ENCODE results near the gene ARRDC2. TPM values are rescaled to one million over a fixed set of nuclear protein-coding genes. Genes with fewer than 3 reads are reported as not detected.

The ARRDC2 gene
- 6.2 and 10.9 TPM in 2 replicates for total RNA-seq

GRCh38 chr19:18007917-18008673 is at the start of gene ARRDC2:
Gene ARRDC2, plus strand, starts transcription at chr19:18008170. Its CDS starts 141 bp downstream, at chr19:18008311.

GRCh38 chr19:17966550-17967256 is 41.3 kb upstream of the ARRDC2 start, which contains the start of gene KCNN1:
Gene KCNN1, plus strand, starts transcription at chr19:17967107. Its CDS starts 6,782 bp downstream, at chr19:17973889.

Other genes with a start within 250 kb of the ARRDC2 start
- 0.13 TPM in 1 of 2 replicates, not detected in the other for gene B3GNT3, start 213.0 kb upstream of the ARRDC2 start, total RNA-seq
- not detected in 2 replicates for gene INSL3, start 186.7 kb upstream of the ARRDC2 start, total RNA-seq
- gene JAK3, start 160.2 kb upstream of the ARRDC2 start, total RNA-seq, result 2.0 and 9.1 TPM in 2 replicates
- 1,802 and 2,236 TPM in 2 replicates for gene RPL18A, start 148.3 kb upstream of the ARRDC2 start, total RNA-seq
- gene SLC5A5, start 136.2 kb upstream of the ARRDC2 start, total RNA-seq, result not detected in 2 replicates
- 62.6 and 101 TPM in 2 replicates for gene CCDC124, start 75.2 kb upstream of the ARRDC2 start, total RNA-seq
- gene KCNN1, start 41.1 kb upstream of the ARRDC2 start, total RNA-seq, result not detected in 2 replicates
- not detected in 2 replicates for gene IL12RB1, start 78.8 kb downstream of the ARRDC2 start, total RNA-seq
- gene MAST3, start 89.6 kb downstream of the ARRDC2 start, total RNA-seq, result 2.0 and 5.8 TPM in 2 replicates
- gene PIK3R2, start 145.0 kb downstream of the ARRDC2 start, total RNA-seq, result 41.9 and 73.3 TPM in 2 replicates
- 22.2 TPM in 1 of 2 replicates, not detected in the other for gene IFI30, start 165.6 kb downstream of the ARRDC2 start, total RNA-seq
- 21.3 and 45.8 TPM in 2 replicates for gene MPV17L2, start 185.0 kb downstream of the ARRDC2 start, total RNA-seq
- gene RAB3A, start 195.9 kb downstream of the ARRDC2 start, total RNA-seq, result 0.65 and 2.4 TPM in 2 replicates
- not detected in 2 replicates for gene PDE4C, start 218.3 kb downstream of the ARRDC2 start, total RNA-seq

All from mesangial cell (primary cell).